AG08395 (cell line): Measurements from ENCODE around the gene CPT1A.

Experiments used
- DNase-seq: peaks from one replicate; pipeline ENCODE4 v3.0.0; 2012; ENCODE audit warnings: mixed read lengths, low spot score

CPT1A gene

GRCh38 chr11:68854273-68854958 is 12.7 kb upstream of the CPT1A start:
- DNase-seq, result no peak

- DNase-seq, result no peak
Observed at GRCh38 chr11:68852628-68853027, 10.9 kb upstream of the CPT1A start.

GRCh38 chr11:68848429-68848828 is 6.7 kb upstream of the CPT1A start:
- DNase-seq, result no peak

- DNase-seq, result no peak
Observed at GRCh38 chr11:68847395-68847794, 5.7 kb upstream of the CPT1A start.

GRCh38 chr11:68845351-68846002 is 3.8 kb upstream of the CPT1A start:
- no peak for DNase-seq

- no peak for DNase-seq
Observed at GRCh38 chr11:68844801-68845200, 3.1 kb upstream of the CPT1A start.

- DNase-seq, result no peak
Observed at GRCh38 chr11:68844376-68844775, 2.7 kb upstream of the CPT1A start.

GRCh38 chr11:68843703-68844312 is 2.1 kb upstream of the CPT1A start:
- DNase-seq, result no peak

- peak; percentile 41 for DNase-seq
Observed at GRCh38 chr11:68843052-68843561, 1.4 kb upstream of the CPT1A start.

GRCh38 chr11:68842427-68843051 is 823 bp upstream of the CPT1A start:
- DNase-seq, result no peak

- DNase-seq, result peak; percentile 39
Observed at GRCh38 chr11:68840661-68841653, 759 bp downstream of the CPT1A start.

- DNase-seq, result no peak
Observed at GRCh38 chr11:68839911-68840641, 1.6 kb downstream of the CPT1A start.

GRCh38 chr11:68839054-68839865 is 2.5 kb downstream of the CPT1A start:
- DNase-seq, result peak; percentile 97

- no peak for DNase-seq
Observed at GRCh38 chr11:68838572-68838964, 3.1 kb downstream of the CPT1A start.

GRCh38 chr11:68837583-68838571 is 3.8 kb downstream of the CPT1A start:
- DNase-seq, result no peak

- DNase-seq, result no peak
Observed at GRCh38 chr11:68835749-68836148, 6.0 kb downstream of the CPT1A start.

GRCh38 chr11:68835328-68835727 is 6.4 kb downstream of the CPT1A start:
- no peak for DNase-seq

GRCh38 chr11:68832476-68833181 is 9.1 kb downstream of the CPT1A start:
- peak; percentile 53 for DNase-seq
